IPS-11a (cell line): Measurements from ENCODE around the gene FOXP1.
"Not testable (repeated sequence)": the region's sequence is repeated elsewhere in the genome, so short reads cannot be mapped to it uniquely, and the experiment has no call there.

ENCODE experiments used
- H3K4me3 ChIP-seq: one replicate; pipeline ENCODE4 v1.5.1; 2013; ENCODE audit warnings: low read depth, low read length, control low read depth

The FOXP1 gene

GRCh38 chr3:71533588-71533987 is 49.9 kb downstream of the FOXP1 start:
- H3K4me3 ChIP-seq, result no peak overlapping the region

GRCh38 chr3:71532639-71533395 is 50.7 kb downstream of the FOXP1 start:
- H3K4me3 ChIP-seq, result no peak overlapping the region

- no peak overlapping the region for H3K4me3 ChIP-seq
These were observed 52.5 kb downstream of the FOXP1 start for GRCh38 chr3:71530903-71531530.

- no peak overlapping the region for H3K4me3 ChIP-seq
These were observed 54.7 kb downstream of the FOXP1 start for GRCh38 chr3:71528816-71529215.

GRCh38 chr3:71526448-71526847 is 57.1 kb downstream of the FOXP1 start:
- H3K4me3 ChIP-seq, result not testable (repeated sequence)

- H3K4me3 ChIP-seq, result no peak overlapping the region
These were observed 58.1 kb downstream of the FOXP1 start for GRCh38 chr3:71525391-71525790.

- H3K4me3 ChIP-seq, result no peak overlapping the region
These were observed 58.9 kb downstream of the FOXP1 start for GRCh38 chr3:71524672-71525071.

- H3K4me3 ChIP-seq, result no peak overlapping the region
These were observed 59.9 kb downstream of the FOXP1 start for GRCh38 chr3:71523628-71524027.

- no peak overlapping the region for H3K4me3 ChIP-seq
These were observed 61.3 kb downstream of the FOXP1 start for GRCh38 chr3:71521940-71522876.

- no peak overlapping the region for H3K4me3 ChIP-seq
These were observed 62.5 kb downstream of the FOXP1 start for GRCh38 chr3:71521021-71521352.

- no peak overlapping the region for H3K4me3 ChIP-seq
These were observed 63.1 kb downstream of the FOXP1 start for GRCh38 chr3:71520161-71521020.

GRCh38 chr3:71518089-71518488 is 65.4 kb downstream of the FOXP1 start:
- H3K4me3 ChIP-seq, result no peak overlapping the region

GRCh38 chr3:71517271-71517791 is 66.2 kb downstream of the FOXP1 start:
- no peak overlapping the region for H3K4me3 ChIP-seq

GRCh38 chr3:71515636-71516365 is 67.7 kb downstream of the FOXP1 start:
- H3K4me3 ChIP-seq, result no peak overlapping the region

- H3K4me3 ChIP-seq, result no peak overlapping the region
These were observed 68.9 kb downstream of the FOXP1 start for GRCh38 chr3:71514621-71515020.

- H3K4me3 ChIP-seq, result no peak overlapping the region
These were observed 70.0 kb downstream of the FOXP1 start for GRCh38 chr3:71513515-71513914.

GRCh38 chr3:71513081-71513480 is 70.4 kb downstream of the FOXP1 start:
- no peak overlapping the region for H3K4me3 ChIP-seq

GRCh38 chr3:71512544-71512943 is 71.0 kb downstream of the FOXP1 start:
- H3K4me3 ChIP-seq, result no peak overlapping the region

GRCh38 chr3:71512000-71512399 is 71.5 kb downstream of the FOXP1 start:
- H3K4me3 ChIP-seq, result no peak overlapping the region

- no peak overlapping the region for H3K4me3 ChIP-seq
These were observed 72.1 kb downstream of the FOXP1 start for GRCh38 chr3:71511446-71511845.
